Stimulated activated CD8-positive, alpha-beta memory T cell treated with anti-CD3 and anti-CD28 coated beads, Interleukin-4, amount 100 ng/mL, for 1 hour (primary cell): ENCODE measurements around the gene SNRNP48.

Source experiments
- DNase-seq, 2 donors: peaks; one replicate each; pipeline ENCODE4 v3.0.0-alpha.2; 2020; ENCODE audit warnings: low read depth in 2 of 2, low spot score in 1 of 2

Gene SNRNP48

DNA sequence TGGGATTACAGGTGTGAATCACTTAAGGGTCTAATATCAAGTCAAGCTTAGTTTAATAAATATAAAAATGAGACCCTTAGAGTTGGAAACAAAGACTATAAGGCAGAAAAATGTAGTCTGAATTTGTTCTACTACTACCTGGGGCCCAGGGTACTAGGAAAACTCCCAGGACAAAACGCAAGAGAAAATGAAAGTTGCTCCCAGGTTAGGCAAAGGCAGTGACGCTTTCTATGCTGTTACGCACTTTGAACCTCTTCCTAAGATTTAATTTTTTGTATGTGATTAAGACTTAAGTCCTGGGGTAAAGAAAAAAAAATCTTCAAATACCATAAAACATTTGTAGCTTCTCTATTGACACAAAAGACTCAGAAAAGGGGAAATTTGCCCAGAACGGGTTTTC lies 31.2 kb upstream of the SNRNP48 start:
- no peak for DNase-seq

DNA sequence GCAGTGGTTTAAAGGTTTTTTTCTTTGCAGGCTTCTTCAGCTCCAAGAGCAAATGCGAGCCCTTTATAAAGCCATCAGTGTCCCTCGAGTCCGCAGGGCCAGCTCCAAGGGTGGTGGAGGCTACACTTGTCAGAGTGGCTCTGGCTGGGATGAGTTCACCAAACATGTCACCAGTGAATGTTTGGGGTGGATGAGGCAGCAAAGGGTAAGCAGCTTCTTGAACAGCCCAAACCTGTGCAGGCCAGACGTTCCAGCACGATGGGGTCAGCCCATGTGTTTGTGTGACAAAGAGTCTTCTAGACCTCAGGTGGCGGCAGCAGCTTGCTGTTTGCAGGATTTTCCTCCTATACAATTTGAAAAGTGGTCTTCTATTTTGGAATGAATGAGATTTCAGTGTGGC lies 30.8 kb upstream of the SNRNP48 start:
- no peak for DNase-seq

DNA sequence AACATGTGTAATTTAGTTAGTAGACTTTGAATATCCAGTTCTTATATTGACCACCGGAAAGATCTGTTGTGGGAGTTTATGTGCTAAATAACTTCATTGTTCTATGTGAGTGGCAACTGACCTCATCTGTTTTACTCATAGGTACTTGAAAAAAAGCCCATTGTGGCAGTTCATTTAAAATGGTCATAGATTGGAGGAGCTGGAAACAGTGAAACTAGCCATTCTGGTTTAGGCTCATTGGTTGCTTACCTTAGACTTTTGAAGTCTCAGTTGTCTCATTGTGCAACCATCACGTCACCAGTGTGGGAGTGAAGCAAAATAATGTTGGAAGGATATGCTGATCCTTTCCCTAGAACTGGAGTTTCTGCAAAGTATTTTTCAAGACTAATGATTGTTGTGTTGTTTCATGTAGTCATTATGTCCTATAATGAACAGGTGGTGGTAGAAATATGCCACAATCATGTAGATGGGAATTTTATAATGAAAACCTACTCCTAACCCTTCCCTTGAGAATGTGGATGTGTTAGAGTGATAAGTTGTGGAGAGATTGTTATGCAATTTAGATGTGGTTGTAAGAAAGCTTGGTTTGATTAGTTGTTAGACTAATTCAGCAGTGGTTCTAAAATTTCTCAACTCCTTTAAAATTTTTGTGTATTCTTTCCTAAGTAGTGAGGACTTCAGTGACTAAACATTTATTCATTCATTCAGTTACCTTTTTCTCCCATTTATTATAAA lies 30.2 kb upstream of the SNRNP48 start:
- no peak for DNase-seq

DNA sequence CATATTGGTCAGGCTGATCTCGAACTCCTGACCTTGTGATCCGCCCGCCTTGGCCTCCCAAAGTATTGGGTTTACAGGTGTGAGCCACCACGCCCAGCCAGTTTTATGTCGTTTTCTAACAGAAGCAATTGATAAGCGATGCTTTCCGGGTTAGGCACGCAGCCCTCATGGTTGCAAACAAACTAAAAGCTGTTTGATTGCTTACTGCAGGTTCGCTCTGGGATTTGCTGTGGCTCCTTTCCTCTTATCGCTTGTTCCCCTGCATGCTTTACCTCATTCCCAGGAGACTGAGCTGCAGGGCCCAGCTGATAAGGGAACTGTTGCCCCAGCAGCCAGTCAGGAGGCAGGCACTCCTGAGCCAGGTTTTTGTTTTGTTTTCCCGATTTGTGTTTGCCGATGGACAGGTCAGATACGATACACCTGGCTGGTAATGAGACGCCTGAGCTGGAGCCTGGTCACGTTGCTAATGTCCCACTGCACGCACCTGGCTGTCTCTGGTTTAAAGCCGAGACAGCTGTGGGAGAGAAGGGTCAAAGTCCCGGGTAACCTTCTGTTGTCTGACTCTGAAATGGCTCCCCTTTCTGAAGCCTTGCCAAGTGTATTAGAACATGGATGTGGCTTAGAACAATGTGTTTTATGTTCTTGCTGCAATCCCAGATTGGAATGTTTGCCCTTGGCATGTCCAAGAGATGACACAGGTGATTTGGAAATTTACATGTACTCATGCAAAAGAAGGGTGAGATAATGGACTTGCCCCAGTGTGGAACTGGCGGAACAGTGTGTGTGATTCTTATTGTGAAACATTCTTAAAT lies 28.6 kb upstream of the SNRNP48 start:
- DNase-seq = no peak

DNA sequence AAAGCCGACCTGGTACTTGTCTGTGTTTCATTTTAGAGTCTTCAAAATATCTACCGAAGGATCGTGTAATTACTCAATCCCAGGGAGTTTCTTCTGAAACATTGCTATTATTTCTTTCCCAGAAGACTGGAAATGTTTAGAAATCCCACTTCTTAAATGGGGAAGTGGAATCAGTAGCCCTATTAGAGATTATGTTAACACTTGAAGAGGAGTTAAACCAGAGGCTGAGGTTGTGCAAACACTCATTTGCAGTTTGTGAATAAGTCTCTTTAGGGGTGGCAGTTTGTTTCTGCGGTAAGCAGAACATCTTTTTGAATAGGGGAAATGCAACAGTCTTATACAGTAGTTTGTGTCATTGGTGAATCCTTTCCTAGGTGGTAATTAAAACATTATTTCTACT lies 27.2 kb upstream of the SNRNP48 start:
- no peak for DNase-seq

DNA sequence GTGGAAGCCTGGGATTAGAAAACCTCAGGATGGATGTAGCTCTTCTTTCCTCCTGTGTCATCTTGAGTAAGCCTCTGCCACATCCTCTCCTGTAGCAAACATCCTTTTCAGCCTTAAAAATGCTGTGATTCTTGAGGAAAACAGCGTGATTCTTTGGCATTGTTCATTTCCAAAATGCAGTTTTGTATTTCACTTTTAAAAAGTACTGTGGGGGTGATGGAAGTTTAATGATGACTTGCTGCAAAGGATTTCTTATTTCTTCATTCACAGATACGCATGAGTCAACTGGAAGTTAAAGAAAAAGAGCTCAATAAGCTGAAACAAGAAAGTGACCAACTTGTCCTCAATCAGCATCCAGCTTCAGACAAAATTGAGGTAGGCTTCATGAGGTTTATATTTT lies 23.9 kb upstream of the SNRNP48 start:
- DNase-seq = no peak

DNA sequence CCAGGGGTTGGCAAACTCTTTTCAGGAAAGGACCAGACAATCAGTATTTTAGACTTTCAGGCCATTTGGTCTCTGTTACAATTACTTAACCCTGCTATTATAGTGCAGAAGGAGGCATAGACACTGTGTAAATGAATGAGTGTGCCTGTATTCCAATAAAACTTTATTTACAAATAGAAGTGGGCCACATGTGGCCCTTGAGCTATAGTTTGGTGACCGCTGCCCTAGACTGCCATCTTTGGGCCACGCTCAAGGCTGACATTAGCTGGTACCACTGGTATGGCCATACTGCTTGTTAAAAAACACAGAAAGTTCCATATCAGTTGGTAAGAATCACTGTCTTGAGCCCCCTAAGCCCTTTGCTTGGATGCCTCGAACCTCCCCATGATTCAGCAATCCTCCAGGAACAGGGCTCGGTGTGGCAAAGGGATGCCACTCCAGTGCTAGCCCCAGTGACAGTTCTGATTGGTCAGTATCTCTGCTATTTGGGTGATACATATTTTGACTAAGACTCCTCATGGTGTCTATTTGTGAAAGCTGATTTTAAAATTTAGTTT lies 23.3 kb upstream of the SNRNP48 start:
- no peak for DNase-seq

DNA sequence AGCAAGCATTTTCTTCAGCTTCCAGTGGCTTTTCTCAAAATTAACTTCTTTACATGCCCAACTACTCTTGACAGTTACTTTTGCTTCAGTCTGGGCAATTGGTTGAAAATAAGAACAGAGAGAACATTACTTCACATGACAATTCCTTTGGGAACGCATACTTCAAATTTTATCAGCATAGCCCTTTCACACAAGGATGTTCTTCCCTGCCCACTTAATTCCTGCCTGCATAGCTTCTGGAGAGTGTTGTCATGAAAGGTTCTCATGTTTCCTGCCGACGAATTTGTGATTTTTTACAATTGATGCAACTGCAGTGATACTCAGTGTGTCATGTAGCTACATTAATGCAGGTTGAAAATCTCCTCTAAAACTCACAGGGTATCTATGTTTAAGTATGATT lies 22.0 kb upstream of the SNRNP48 start:
- DNase-seq = no peak

DNA sequence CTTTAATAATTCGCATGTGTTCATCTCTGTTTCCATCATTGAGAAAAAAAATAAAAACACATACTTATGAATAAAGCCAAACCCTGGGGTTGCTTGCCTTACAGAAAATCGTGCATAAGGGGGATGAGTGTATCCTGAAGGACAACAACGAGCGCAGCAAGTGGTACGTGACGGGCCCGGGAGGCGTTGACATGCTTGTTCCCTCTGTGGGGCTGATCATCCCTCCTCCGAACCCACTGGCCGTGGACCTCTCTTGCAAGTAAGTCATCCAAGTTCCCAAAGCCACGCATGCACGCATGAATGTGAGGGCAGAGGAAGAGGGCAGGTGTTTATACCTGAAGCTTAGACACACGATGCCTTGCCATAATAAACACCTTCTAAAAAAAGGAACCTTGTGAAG lies 20.9 kb upstream of the SNRNP48 start:
- DNase-seq = no peak

DNA sequence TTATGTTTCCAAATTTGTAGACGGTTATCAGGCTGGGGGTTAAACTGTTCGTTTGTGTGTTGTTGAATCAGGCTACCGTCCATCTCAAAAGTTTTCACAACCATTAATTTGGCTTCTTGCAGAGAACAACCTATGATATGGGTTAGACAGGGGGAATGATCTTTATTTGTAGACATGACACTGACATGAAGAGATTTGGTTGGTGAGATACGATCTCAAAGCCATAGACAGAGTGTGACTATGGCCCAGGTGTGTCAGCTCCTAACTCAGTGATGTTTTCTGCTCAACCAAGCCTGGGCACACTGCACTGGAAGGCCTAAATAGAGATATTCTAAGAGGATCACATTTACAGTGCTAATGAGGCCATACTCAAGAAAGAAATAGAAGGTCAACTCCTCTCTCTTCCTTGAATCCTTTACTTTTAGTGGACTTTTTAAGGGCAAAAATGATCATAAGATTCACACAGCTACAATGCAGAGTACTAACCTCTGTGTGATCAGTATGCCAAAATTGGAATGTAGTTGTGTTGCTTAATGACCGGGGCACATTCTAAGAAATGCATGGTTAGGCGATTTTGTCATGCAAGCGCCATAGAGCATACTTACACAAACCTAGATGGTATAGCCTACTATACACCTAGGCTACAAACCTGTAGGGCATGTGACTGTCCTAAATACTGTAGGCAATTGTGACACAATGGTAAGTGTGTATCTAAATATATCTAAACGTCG lies 17.6 kb upstream of the SNRNP48 start:
- no peak for DNase-seq

DNA sequence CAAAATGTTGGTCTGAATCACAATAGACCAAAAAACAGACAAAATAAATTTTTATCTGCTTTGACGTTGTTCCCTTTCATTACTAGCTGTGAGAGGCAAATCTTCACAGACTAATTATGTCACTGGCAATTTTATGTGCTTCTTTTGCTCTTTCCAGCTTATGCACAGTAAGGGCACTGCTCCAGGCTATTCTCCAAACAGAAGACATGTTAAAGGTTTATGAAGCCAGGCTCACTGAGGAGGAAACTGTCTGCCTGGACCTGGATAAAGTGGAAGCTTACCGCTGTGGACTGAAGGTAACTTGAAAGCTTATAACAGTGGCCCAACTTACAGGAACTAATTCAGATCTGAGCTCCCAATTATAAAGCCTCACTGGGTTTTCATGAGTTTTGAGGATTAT lies 15.5 kb upstream of the SNRNP48 start:
- no peak for DNase-seq

DNA sequence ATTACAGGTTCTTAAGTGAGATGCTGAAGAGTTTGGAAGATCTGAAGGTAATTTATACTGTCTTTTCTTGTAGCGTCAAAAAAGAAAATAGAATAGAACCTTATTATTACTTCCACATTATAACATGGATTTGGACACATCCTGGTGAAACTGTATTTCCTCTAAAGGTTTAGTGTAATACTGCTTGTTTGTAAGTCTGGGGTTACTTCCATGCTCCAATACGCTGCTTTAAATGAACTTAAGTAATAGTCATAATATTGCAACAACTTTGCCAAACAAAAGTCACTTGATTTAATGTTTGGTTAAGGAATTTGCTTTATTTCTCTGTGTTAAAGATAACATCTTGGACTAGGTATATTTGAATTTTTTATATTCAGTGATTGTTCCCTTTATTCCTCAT lies 11.5 kb upstream of the SNRNP48 start:
- DNase-seq = no peak

DNA sequence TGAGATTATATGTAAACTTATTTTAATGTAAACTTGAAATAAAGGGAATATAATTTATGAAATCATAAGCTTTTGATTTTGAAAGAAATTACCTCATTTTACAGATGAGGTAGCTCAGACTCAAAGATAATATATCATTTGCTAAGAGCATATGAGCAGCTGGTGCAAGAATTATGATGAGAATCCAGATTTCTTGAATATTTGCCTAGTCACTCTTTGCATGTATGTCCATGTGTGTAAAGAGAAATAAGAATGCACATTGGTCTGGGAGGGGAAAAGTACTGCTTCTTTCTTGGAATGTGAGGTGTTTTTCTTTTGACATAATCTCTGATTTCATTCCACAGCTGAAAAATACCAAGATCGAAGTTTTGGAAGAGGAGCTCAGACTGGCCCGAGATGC lies 11.1 kb upstream of the SNRNP48 start:
- no peak for DNase-seq

DNA sequence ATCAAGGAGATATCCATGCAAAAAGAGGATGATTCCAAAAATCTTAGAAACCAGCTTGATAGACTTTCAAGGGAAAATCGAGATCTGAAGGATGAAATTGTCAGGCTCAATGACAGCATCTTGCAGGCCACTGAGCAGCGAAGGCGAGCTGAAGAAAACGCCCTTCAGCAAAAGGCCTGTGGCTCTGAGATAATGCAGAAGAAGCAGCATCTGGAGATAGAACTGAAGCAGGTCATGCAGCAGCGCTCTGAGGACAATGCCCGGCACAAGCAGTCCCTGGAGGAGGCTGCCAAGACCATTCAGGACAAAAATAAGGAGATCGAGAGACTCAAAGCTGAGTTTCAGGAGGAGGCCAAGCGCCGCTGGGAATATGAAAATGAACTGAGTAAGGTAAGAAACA lies 10.1 kb upstream of the SNRNP48 start:
- no peak for DNase-seq

DNA sequence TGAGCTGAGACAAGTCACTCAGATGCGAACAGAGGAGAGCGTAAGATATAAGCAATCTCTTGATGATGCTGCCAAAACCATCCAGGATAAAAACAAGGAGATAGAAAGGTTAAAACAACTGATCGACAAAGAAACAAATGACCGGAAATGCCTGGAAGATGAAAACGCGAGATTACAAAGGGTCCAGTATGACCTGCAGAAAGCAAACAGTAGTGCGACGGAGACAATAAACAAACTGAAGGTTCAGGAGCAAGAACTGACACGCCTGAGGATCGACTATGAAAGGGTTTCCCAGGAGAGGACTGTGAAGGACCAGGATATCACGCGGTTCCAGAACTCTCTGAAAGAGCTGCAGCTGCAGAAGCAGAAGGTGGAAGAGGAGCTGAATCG lies 9.5 kb upstream of the SNRNP48 start:
- no peak for DNase-seq

DNA sequence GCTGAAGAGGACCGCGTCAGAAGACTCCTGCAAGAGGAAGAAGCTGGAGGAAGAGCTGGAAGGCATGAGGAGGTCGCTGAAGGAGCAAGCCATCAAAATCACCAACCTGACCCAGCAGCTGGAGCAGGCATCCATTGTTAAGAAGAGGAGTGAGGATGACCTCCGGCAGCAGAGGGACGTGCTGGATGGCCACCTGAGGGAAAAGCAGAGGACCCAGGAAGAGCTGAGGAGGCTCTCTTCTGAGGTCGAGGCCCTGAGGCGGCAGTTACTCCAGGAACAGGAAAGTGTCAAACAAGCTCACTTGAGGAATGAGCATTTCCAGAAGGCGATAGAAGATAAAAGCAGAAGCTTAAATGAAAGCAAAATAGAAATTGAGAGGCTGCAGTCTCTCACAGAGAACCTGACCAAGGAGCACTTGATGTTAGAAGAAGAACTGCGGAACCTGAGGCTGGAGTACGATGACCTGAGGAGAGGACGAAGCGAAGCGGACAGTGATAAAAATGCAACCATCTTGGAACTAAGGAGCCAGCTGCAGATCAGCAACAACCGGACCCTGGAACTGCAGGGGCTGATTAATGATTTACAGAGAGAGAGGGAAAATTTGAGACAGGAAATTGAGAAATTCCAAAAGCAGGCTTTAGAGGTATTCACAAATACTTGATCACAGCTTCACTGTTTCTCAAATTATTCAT lies 8.9 kb upstream of the SNRNP48 start:
- DNase-seq = no peak

DNA sequence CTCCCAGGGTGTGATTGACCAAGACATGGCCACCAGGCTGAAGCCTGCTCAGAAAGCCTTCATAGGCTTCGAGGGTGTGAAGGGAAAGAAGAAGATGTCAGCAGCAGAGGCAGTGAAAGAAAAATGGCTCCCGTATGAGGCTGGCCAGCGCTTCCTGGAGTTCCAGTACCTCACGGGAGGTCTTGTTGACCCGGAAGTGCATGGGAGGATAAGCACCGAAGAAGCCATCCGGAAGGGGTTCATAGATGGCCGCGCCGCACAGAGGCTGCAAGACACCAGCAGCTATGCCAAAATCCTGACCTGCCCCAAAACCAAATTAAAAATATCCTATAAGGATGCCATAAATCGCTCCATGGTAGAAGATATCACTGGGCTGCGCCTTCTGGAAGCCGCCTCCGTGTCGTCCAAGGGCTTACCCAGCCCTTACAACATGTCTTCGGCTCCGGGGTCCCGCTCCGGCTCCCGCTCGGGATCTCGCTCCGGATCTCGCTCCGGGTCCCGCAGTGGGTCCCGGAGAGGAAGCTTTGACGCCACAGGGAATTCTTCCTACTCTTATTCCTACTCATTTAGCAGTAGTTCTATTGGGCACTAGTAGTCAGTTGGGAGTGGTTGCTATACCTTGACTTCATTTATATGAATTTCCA lies 4.6 kb upstream of the SNRNP48 start:
- DNase-seq = no peak

DNA sequence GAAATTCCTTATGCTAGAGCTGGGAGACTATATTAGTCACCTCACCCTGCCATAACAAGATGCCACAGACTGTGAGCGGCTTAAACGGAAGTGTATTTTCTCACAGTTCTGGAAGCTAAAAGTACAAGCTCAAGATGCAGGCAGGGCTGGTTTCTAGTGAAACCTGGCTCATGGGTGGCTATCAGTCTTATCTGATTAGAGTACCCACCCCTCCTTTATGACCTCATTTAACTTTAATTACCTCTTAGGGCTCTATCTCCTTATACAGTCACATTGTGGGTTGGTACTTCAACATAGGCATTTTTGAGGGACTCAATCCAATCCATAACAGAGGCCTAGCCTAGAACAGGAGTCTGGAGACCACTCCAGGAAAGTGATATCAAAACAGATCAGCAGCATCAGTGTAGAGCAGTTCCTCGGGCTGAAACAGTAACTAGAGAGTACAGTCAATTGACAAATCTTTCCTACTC lies 2.3 kb upstream of the SNRNP48 start:
- DNase-seq = no peak

DNA sequence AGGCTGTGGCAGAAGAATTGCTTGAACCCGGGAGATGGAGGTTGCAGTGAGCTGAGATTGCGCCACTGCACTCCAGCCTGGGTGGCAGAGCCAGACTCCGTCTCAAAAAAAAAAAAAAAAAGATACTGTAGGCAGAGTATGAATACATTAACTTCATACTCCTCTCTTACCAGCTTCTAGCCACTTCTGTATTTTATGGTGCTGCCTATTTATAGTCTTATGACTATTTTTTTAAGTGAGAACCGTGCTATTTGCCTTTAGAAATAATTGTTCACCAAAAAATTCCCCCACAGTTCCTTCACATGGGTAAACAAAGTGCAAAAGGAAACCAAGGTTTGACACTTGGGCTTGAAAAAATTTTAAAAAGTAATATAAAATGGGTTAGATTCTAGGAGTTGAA lies 1.5 kb upstream of the SNRNP48 start:
- no peak for DNase-seq

DNA sequence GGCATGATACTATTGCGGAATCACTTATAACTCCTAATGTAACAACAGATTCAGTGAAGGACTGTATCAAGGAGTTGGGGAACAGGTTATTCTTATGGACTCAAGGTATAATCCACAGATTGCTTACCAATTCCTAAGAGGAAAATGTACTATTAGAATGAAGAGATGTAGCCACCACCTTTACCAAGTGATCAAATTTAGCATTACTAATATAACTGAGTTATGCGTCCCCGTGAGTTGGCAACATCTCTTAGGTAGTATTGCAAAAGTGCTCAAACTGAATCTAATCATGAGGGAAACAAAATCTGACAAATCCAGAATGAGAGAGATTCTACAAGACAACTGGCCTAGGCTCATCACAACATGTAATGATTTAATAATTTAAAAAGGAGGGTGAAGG lies 777 bp upstream of the SNRNP48 start:
- DNase-seq = no peak

DNA sequence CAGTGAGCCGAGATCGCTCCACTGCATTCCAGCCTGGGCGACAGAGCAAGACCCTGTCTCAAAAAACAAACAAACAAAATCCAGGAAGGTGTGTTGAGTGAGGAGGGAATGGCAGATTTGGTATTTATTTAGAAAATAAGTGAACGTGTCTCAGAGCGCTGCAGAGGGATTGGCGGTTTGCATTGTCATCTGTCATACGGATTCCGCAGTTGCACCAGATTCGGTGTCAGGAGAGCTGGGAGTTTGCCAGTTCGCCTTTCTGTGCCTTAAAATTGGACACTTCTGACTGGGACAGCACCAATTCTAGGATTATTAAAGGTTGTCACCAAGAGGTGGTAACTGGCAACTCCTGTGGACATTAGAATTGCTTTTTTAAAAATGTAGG lies 912 bp downstream of the SNRNP48 start:
- no peak for DNase-seq
